NCI-H446 treated with DMSO at 0.1 percent for 48 hours (cell line): Measurements from ENCODE around the gene MRPL30.
"Not testable (repeated sequence)": the region's sequence is repeated elsewhere in the genome, so short reads cannot be mapped to it uniquely, and the experiment has no call there.

Source experiments
- DNase-seq: peaks from one replicate; lab custom pipeline; 2025; lab: John Stamatoyannopoulos, UW

MRPL30 gene

GRCh38 chr2:99180755-99181623, at the start of gene MRPL30, which contains the start of gene MITD1:
Gene MRPL30, plus strand, starts transcription at chr2:99181184. Its CDS starts 5,020 bp downstream, at chr2:99186204.
Gene MITD1, minus strand, starts transcription at chr2:99181058. Its CDS starts 77 bp downstream, at chr2:99180981.
- DNase-seq, result peak; percentile 92

- not testable (repeated sequence) for DNase-seq
Observed at GRCh38 chr2:99135044-99135556, 45.9 kb upstream of the MRPL30 start.

- no peak for DNase-seq
Observed at GRCh38 chr2:99139003-99139402, 42.0 kb upstream of the MRPL30 start.

- no peak for DNase-seq
Observed at GRCh38 chr2:99140056-99140859, 40.7 kb upstream of the MRPL30 start.

GRCh38 chr2:99140860-99141109, 40.2 kb upstream of the MRPL30 start:
- no peak for DNase-seq

- DNase-seq, result peak; percentile 66
Observed at GRCh38 chr2:99141110-99142108, 39.6 kb upstream of the MRPL30 start, which contains the start of gene C2orf15. Gene C2orf15, plus strand, starts transcription at chr2:99141707. Its CDS starts 8,852 bp downstream, at chr2:99150559.

DNA sequence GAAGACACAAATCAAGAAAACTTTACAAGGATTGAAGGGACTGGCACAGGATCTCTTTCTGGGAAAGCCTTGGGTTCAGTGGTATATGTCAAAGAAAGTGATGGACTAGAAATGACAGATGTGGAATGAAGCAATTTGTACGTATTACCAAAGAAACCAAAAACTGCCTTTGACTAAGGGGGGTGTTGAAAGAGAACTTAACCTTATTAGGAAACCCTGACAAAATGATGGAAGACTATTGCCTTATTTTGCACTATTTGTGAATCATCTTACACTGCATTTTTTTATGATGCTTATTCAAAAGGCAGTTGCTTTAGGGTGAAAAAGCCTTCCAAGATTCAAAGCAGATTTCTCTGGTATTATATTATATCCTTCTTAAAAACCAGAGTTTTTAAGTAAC, 30.3 kb upstream of the MRPL30 start:
- DNase-seq, result no peak

GRCh38 chr2:99152199-99152895, 28.6 kb upstream of the MRPL30 start:
- DNase-seq, result no peak

- DNase-seq, result no peak
Observed at GRCh38 chr2:99153921-99154604, 26.9 kb upstream of the MRPL30 start.

- peak; percentile 75 for DNase-seq
Observed at GRCh38 chr2:99154643-99155536, 26.1 kb upstream of the MRPL30 start, which contains the start of the genes LIPT1 and TSGA10. Gene LIPT1, plus strand, starts transcription at chr2:99154967. Its CDS starts 6,991 bp downstream, at chr2:99161958. Gene TSGA10, minus strand, starts transcription at chr2:99154942. Its CDS starts 45,503 bp downstream, at chr2:99109439.

- no peak for DNase-seq
Observed at GRCh38 chr2:99156891-99157290, 24.1 kb upstream of the MRPL30 start.

GRCh38 chr2:99158599-99158998, 22.4 kb upstream of the MRPL30 start:
- no peak for DNase-seq

- no peak for DNase-seq
Observed at GRCh38 chr2:99159594-99159993, 21.4 kb upstream of the MRPL30 start.

DNA sequence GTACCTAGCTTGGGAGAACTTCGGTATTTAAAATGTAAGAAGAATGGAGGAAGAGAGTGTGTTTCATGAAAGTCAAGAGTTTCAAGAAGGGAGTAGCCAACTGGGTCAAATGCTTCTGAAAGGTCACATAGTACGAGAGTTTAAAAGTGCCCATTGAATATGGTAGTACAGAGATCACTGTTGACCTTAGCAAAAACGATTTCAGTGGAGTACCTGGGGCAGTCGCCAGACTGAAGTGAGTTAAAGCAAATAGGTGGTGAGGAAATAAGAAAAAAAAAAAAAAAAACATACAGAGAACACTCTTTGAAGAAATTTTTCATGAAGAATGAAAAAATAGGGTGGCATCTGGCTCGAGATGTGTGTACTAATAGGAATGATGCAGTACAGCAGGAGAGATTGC, 14.8 kb upstream of the MRPL30 start:
- no peak for DNase-seq

DNA sequence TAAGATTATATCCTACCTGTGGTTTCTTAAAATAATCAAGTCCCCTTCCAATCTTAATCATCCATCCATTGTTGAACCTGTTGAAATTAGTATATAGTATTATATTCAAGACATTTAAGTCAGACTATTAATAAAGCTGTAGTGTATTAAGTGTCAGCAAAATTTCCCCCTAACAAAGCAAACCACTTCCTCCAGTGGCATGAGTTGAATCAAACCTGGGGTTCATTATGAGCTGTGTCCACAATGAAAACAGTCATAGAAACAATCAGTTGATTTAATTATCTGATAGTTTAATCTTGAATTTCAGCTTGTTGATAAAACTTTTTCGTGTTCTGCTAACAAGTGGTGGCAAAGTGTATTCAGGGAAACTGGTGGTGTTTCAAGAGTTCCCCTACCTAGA, 11.4 kb upstream of the MRPL30 start:
- no peak for DNase-seq

DNA sequence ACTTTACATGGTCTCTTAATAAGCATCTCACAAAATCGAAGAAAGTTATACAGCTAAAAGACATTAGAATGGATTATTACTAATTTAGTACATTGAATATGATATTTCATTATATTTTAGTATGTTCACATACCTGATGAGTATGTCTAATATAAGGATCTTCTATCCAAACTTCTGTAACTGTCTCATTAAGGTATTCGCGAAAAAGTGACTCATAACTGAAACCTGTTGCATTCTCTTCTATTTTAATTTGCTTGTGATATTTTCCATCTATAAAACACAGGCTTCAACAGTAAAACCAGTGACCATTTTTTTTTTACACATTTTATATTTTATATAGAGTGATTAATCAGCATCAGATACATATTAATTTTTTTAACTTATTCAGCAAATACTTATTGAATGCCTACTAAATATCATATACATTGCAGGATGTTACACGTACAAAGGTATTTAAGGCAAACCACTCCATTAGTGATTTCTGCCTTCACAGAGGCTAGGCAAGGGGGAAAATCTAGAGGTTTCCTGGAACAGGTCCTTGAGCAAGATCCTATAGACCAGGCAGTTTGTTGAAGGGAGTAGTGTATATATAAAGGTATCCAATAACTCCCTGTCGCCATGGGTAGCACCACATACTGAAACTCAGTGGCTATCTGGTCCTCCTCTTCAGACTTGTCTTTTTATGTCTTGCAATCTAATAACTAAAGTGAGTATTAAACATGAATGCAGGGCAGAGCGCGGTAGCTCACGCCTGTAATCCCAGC, 9.4 kb upstream of the MRPL30 start:
- no peak for DNase-seq

DNA sequence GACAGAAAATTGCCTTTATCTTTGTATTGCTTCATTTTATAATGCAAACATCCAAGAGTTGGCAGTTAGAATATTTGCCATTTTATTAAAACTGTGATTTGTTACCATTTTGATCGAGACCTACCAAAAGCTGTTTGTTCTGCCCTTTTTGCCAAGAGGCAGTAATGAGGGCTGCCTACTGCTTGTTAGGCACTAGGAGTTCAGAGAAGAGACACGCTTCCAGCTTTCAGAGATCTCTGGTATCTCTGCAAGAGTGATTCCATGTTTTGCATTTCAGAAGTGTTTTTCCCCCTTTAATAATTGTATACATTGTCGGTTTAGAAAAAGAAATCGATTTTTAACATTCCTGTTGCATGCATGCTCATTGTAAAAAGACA, 628 bp downstream of the MRPL30 start:
- no peak for DNase-seq

DNA sequence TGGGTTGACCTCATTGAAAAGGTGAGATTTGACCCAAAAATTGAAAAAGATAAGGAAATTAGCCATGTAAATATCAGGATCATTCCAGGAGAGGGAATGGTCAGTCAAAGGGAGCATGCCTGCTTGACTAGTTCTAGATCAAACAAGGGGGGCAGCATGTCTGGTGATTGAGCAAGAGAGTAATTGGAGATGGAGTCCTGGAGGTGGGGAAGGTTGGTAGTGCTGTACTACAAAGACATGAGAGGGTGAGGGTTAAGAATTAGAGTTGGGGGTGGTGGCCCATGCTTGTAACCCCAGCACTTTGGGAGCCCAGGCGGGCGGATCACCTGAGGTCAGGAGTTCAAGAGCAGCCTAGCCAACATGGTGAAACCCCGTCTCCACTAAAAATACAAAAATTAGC, 2.0 kb downstream of the MRPL30 start:
- DNase-seq, result no peak
